ENCODE data around the gene C16orf86. TPM values are rescaled to one million over a fixed set of nuclear protein-coding genes. Genes with fewer than 3 reads are reported as not detected.

C16orf86 gene
- total RNA-seq, 1 experiment from 2014 or later = 0.65 TPM

DNA sequence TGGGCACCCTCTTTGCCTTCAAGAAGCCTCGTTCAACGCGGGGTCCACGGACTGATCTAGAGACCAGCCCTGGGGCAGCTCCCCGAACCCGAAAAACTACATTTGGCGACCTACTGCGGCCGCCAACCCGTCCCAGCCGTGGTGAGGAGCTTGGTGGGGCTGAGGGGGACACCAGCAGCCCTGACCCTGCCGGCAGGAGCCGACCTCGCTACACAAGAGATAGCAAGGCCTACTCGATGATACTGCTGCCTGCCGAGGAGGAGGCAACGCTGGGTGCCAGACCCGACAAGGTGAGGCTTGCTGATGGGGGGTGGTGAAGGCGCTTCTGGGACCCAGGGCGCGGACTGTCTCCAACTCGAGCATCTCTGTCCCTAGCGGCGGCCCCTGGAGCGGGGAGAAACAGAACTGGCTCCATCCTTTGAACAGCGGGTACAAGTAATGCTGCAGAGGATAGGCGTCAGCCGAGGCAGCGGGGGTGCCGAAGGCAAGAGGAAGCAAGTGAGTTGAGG is 12.2 kb upstream of the C16orf86 start:
- peaks cover 26% of the 10 kb centered on the region for H3K27me3 Mint-ChIP-seq (ENCODE audit: insufficient read depth, unreplicated experiment)
- no TSS peak for BruUV-seq (replicated peaks)
- CTCF ChIA-PET = no interaction called here

DNA sequence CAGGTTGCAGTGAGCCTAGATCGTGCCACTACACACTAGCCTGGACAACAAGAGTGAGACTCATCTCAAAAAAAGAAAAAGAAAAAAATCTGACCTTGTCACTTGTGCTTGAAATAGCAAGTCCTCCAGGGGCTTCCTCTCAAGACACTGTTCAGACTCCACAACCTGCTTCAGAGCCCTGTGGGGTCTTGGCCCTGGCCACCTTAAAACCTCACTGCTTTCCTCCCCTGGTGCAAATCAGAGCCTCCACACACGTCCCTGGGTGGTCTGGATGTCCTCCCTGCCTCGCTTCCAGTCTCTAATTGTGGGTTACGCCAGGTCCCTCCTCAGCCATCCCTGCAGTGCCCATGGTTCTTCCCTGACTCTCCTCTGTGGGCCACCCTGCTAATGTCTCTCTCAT is 11.3 kb upstream of the C16orf86 start:
- TF ChIP-seq, protein P1, sequence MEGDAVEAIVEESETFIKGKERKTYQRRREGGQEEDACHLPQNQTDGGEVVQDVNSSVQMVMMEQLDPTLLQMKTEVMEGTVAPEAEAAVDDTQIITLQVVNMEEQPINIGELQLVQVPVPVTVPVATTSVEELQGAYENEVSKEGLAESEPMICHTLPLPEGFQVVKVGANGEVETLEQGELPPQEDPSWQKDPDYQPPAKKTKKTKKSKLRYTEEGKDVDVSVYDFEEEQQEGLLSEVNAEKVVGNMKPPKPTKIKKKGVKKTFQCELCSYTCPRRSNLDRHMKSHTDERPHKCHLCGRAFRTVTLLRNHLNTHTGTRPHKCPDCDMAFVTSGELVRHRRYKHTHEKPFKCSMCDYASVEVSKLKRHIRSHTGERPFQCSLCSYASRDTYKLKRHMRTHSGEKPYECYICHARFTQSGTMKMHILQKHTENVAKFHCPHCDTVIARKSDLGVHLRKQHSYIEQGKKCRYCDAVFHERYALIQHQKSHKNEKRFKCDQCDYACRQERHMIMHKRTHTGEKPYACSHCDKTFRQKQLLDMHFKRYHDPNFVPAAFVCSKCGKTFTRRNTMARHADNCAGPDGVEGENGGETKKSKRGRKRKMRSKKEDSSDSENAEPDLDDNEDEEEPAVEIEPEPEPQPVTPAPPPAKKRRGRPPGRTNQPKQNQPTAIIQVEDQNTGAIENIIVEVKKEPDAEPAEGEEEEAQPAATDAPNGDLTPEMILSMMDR (IDR thresholded peaks at IDR 0.05; ENCODE audit: unreplicated experiment) = no peak
- no peaks in the 10 kb centered on the region for H3K9me3 Mint-ChIP-seq (ENCODE audit: unreplicated experiment)
- peaks cover 6% of the 10 kb centered on the region for H3K36me3 Mint-ChIP-seq (ENCODE audit: insufficient read depth, unreplicated experiment)
- peaks cover 19% of the 10 kb centered on the region for H3K27me3 Mint-ChIP-seq (ENCODE audit: insufficient read depth, unreplicated experiment)
- BruUV-seq (replicated peaks) = no TSS peak
- H3K4me1 Mint-ChIP-seq (ENCODE audit: insufficient read depth, unreplicated experiment) = peaks cover 6% of the 10 kb centered on the region
- H3K4me3 Mint-ChIP-seq (ENCODE audit: unreplicated experiment) = no peak overlapping the region
- no peak overlapping the region for H3K27ac Mint-ChIP-seq (ENCODE audit: low read depth, unreplicated experiment)
- no peak for DNase-seq (ENCODE audit: unreplicated experiment)
- ChIA-PET CTCF (interaction anchor here (1.5 kb wide), 1 partner anchor 109 kb away, joined by 3 read pairs; no protein-coding TSS in a partner anchor), POLR2A (interaction anchor here (0.7 kb wide), 1 partner anchor 16 kb away, joined by 3 read pairs; no protein-coding TSS in a partner anchor)
- intact Hi-C loops (cut with micrococcal nuclease) = no loop called here

More for the DNA sequence above, 12.2 kb upstream of the C16orf86 start:
- TF ChIP-seq, protein P1 (IDR thresholded peaks at IDR 0.05; ENCODE audit: unreplicated experiment) = no peak
- intact Hi-C loops (cut with micrococcal nuclease) = no loop called here
- Mint-ChIP-seq H3K4me1 (ENCODE audit: insufficient read depth, unreplicated experiment) (peaks cover 6% of the 10 kb centered on the region), H3K36me3 (ENCODE audit: insufficient read depth, unreplicated experiment) (peaks cover 6% of the 10 kb centered on the region), H3K27ac (ENCODE audit: low read depth, unreplicated experiment) (no peak overlapping the region), H3K9me3 (ENCODE audit: unreplicated experiment) (no peaks in the 10 kb centered on the region), H3K4me3 (ENCODE audit: unreplicated experiment) (no peak overlapping the region)
- no peak for DNase-seq (ENCODE audit: unreplicated experiment)
- POLR2A ChIA-PET = interaction anchor here (0.7 kb wide), 1 partner anchor 15 kb away, joined by 3 read pairs; no protein-coding TSS in a partner anchor

DNA sequence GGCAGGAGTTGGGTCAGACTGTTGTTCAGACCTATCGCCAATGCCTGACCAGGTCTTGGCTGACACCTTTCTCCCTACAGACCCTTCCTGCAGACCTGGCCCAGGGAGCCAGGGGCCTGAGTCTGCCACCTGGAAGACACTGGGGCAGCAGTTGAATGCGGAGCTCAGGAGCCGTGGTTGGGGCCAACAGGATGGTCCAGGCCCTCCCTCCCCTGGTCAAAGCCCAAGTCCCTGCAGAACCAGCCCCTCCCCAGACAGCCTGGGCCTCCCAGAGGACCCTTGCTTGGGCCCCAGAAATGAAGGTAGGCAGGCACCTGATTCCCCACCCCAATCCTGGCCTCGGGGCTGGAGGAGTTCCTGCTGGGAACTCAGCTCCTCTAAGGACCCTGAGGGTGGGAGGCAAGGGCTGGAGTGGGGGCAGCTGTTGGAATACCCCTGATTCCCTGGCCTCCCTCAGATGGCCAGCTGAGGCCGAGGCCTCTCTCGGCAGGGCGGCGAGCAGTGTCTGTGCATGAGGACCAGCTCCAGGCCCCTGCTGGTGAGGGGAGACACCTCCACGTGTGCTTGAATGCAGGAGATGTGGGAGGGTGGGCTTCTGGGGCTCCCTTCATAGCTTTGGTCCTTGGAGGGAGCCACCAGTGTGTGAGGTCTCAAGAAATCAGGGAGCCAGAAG is 10.1 kb upstream of the C16orf86 start:
- H3K4me1 Mint-ChIP-seq (ENCODE audit: insufficient read depth, unreplicated experiment) = peaks cover 6% of the 10 kb centered on the region
- peaks cover 6% of the 10 kb centered on the region for H3K36me3 Mint-ChIP-seq (ENCODE audit: insufficient read depth, unreplicated experiment)
- no TSS peak for BruUV-seq (replicated peaks)
- H3K27me3 Mint-ChIP-seq (ENCODE audit: insufficient read depth, unreplicated experiment) = peaks cover 7% of the 10 kb centered on the region
- DNase-seq (ENCODE audit: unreplicated experiment) = no peak
- H3K27ac Mint-ChIP-seq (ENCODE audit: low read depth, unreplicated experiment) = no peak overlapping the region
- TF ChIP-seq, protein P1 (IDR thresholded peaks at IDR 0.05; ENCODE audit: unreplicated experiment) = no peak
- ChIA-PET CTCF (interaction anchor here (0.5 to 1.5 kb wide), 6 partner anchors 57 to 167 kb away, joined by 3 to 4 read pairs (median 3); no protein-coding TSS in a partner anchor), POLR2A (no interaction called here)
- no peaks in the 10 kb centered on the region for H3K9me3 Mint-ChIP-seq (ENCODE audit: unreplicated experiment)
- intact Hi-C loops (cut with micrococcal nuclease) = no loop called here
- H3K4me3 Mint-ChIP-seq (ENCODE audit: unreplicated experiment) = no peak overlapping the region

DNA sequence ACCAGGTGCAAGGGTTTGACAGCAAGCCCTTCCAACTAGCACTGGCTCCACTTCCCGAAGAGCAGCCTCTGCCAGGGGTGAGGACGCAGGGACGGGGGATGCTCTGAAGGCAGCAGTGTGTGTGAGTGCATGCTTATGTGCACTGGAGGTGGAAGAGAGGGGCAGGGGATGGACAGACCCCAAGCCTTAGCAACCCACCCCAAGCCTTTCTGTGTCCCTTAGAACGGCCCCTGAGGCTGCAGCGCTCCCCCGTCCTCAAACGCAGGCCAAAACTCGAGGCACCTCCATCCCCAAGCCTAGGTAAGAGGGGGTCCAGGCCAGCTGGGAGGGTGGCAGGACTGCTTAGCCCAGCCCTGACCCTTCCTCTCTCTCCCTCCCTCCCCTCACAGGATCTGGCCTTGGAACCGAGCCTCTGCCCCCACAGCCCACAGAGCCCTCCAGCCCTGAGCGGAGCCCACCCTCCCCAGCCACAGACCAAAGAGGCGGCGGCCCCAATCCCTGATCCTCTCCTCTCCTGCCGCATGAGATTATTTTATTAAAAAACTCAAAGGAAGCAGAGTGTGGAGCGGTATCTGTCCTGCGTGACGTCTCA is 9.5 kb upstream of the C16orf86 start:
- H3K36me3 Mint-ChIP-seq (ENCODE audit: insufficient read depth, unreplicated experiment) = peaks cover 6% of the 10 kb centered on the region
- peaks cover 6% of the 10 kb centered on the region for H3K4me1 Mint-ChIP-seq (ENCODE audit: insufficient read depth, unreplicated experiment)
- BruUV-seq (replicated peaks) = no TSS peak
- TF ChIP-seq, protein P1 (IDR thresholded peaks at IDR 0.05; ENCODE audit: unreplicated experiment) = no peak
- ChIA-PET CTCF (interaction anchor here (0.5 to 1.4 kb wide), 7 partner anchors 57 to 384 kb away, joined by 3 to 4 read pairs (median 3); no protein-coding TSS in a partner anchor), POLR2A (no interaction called here)
- H3K27me3 Mint-ChIP-seq (ENCODE audit: insufficient read depth, unreplicated experiment) = peaks cover 1% of the 10 kb centered on the region
- H3K4me3 Mint-ChIP-seq (ENCODE audit: unreplicated experiment) = no peak overlapping the region
- no peak overlapping the region for H3K27ac Mint-ChIP-seq (ENCODE audit: low read depth, unreplicated experiment)
- no peaks in the 10 kb centered on the region for H3K9me3 Mint-ChIP-seq (ENCODE audit: unreplicated experiment)
- intact Hi-C loops (cut with micrococcal nuclease) = no loop called here
- no peak for DNase-seq (ENCODE audit: unreplicated experiment)
